ENCODE data around the gene ATP13A3. TPM values are rescaled to one million over a fixed set of nuclear protein-coding genes. Genes with fewer than 3 reads are reported as not detected.
"Not testable (repeated sequence)": the region's sequence is repeated elsewhere in the genome, so short reads cannot be mapped to it uniquely, and the experiment has no call there.

The ATP13A3 gene
- total and polyA plus RNA-seq, 4 donors, result 26.6 to 166 (median 75.5) TPM

GRCh38 chr3:194497799-194498575 is 11.2 kb upstream of the ATP13A3 start:
- no peak for DNase-seq
- H3K4me1 ChIP-seq (ENCODE audit: control insufficient read depth in 5 of 5, insufficient read depth in 5 of 5, low read length in 5 of 5), result peaks cover 0 to 3% (median 0%) of the 10 kb centered on the region in 5 donors

GRCh38 chr3:194496217-194496919 is 9.6 kb upstream of the ATP13A3 start:
- H3K9me3 ChIP-seq (ENCODE audit: control insufficient read depth in 4 of 4, insufficient read depth in 3 of 4, low read length in 3 of 4), result no peaks in the 10 kb centered on the region
- DNase-seq (no peak), ATAC-seq (ENCODE audit: insufficient read depth, low FRiP score) (no peak)
- H3K9ac ChIP-seq (ENCODE audit: insufficient read depth in 1 of 2, low read length in 2 of 2), result no peak overlapping the region
- WGBS, 2 donors, result 53 to 63% methylated on average over 7 of the region's 7 CpGs
- TF ChIP-seq CTCF (IDR thresholded peaks at IDR 0.05; ENCODE audit: control extremely low read depth, extremely low read depth), result no peak
- no peaks in the 10 kb centered on the region for H3K36me3 ChIP-seq (ENCODE audit: control insufficient read depth in 4 of 4, insufficient read depth in 4 of 4, low read length in 4 of 4)
- no peak overlapping the region for H3K27ac ChIP-seq (ENCODE audit: low read depth in 1 of 2, low read length in 1 of 2)
- peaks cover 0 to 3% (median 0%) of the 10 kb centered on the region in 5 donors for H3K4me1 ChIP-seq (ENCODE audit: control insufficient read depth in 5 of 5, insufficient read depth in 5 of 5, low read length in 5 of 5)
- no peak overlapping the region for H3K4me3 ChIP-seq
- H3K27me3 ChIP-seq (ENCODE audit: control insufficient read depth in 3 of 3, insufficient read depth in 3 of 3, low read length in 2 of 3), result no peaks in the 10 kb centered on the region

More at GRCh38 chr3:194497799-194498575, 11.2 kb upstream of the ATP13A3 start:
- no peaks in the 10 kb centered on the region for H3K36me3 ChIP-seq (ENCODE audit: control insufficient read depth in 4 of 4, insufficient read depth in 4 of 4, low read length in 4 of 4)
- ATAC-seq (ENCODE audit: insufficient read depth, low FRiP score), result no peak
- WGBS, 2 donors, result 79 to 85% methylated on average over 8 of the region's 8 CpGs
- H3K9me3 ChIP-seq (ENCODE audit: control insufficient read depth in 4 of 4, insufficient read depth in 3 of 4, low read length in 3 of 4), result no peaks in the 10 kb centered on the region
- H3K9ac ChIP-seq (ENCODE audit: insufficient read depth in 1 of 2, low read length in 2 of 2), result no peak overlapping the region
- no peak overlapping the region for H3K27ac ChIP-seq (ENCODE audit: low read depth in 1 of 2, low read length in 1 of 2)
- no peaks in the 10 kb centered on the region for H3K27me3 ChIP-seq (ENCODE audit: control insufficient read depth in 3 of 3, insufficient read depth in 3 of 3, low read length in 2 of 3)
- TF ChIP-seq CTCF (IDR thresholded peaks at IDR 0.05; ENCODE audit: control extremely low read depth, extremely low read depth), result no peak
- no peak overlapping the region for H3K4me3 ChIP-seq

- no peak for ATAC-seq (ENCODE audit: insufficient read depth, low FRiP score)
- H3K36me3 ChIP-seq (ENCODE audit: control insufficient read depth in 4 of 4, insufficient read depth in 4 of 4, low read length in 4 of 4), result no peaks in the 10 kb centered on the region
- H3K27me3 ChIP-seq (ENCODE audit: control insufficient read depth in 3 of 3, insufficient read depth in 3 of 3, low read length in 2 of 3), result no peaks in the 10 kb centered on the region
- H3K27ac ChIP-seq (ENCODE audit: low read depth in 1 of 2, low read length in 1 of 2), result no peak overlapping the region
- no peak overlapping the region for H3K4me3 ChIP-seq
- no peak for DNase-seq
- H3K9me3 ChIP-seq (ENCODE audit: control insufficient read depth in 4 of 4, insufficient read depth in 3 of 4, low read length in 3 of 4), result no peaks in the 10 kb centered on the region
- peaks cover 0 to 3% (median 0%) of the 10 kb centered on the region in 5 donors for H3K4me1 ChIP-seq (ENCODE audit: control insufficient read depth in 5 of 5, insufficient read depth in 5 of 5, low read length in 5 of 5)
- 69 to 87% methylated on average over 5 of the region's 5 CpGs for WGBS, 2 donors
- TF ChIP-seq CTCF (IDR thresholded peaks at IDR 0.05; ENCODE audit: control extremely low read depth, extremely low read depth), result no peak
- H3K9ac ChIP-seq (ENCODE audit: insufficient read depth in 1 of 2, low read length in 2 of 2), result no peak overlapping the region
Measured at GRCh38 chr3:194494951-194495374, 8.2 kb upstream of the ATP13A3 start.

- ATAC-seq (ENCODE audit: insufficient read depth, low FRiP score); H3K4me3 ChIP-seq; H3K27ac ChIP-seq (ENCODE audit: low read depth in 1 of 2, low read length in 1 of 2); H3K36me3 ChIP-seq (ENCODE audit: control insufficient read depth in 4 of 4, insufficient read depth in 4 of 4, low read length in 4 of 4); H3K9me3 ChIP-seq (ENCODE audit: control insufficient read depth in 4 of 4, insufficient read depth in 3 of 4, low read length in 3 of 4); H3K4me1 ChIP-seq (ENCODE audit: control insufficient read depth in 5 of 5, insufficient read depth in 5 of 5, low read length in 5 of 5); DNase-seq; H3K27me3 ChIP-seq (ENCODE audit: control insufficient read depth in 3 of 3, insufficient read depth in 3 of 3, low read length in 2 of 3); H3K9ac ChIP-seq (ENCODE audit: insufficient read depth in 1 of 2, low read length in 2 of 2): not testable (repeated sequence)
- 89 to 95% methylated on average over 10 of the region's 10 CpGs for WGBS, 2 donors
Measured at GRCh38 chr3:194493995-194494927, 7.5 kb upstream of the ATP13A3 start.

Data from lung (tissue), 12 donors.